Effector CD8-positive, alpha-beta T cell (primary cell): ENCODE data around the gene SDHC.
A peak's percentile ranks its signal among the peaks of the same experiment; 100 is the strongest.
"Not testable (repeated sequence)": the region's sequence is repeated elsewhere in the genome, so short reads cannot be mapped to it uniquely, and the experiment has no call there.

Source experiments
- DNase-seq: peaks from one replicate; lab custom pipeline; 2025; lab: John Stamatoyannopoulos, UW

Gene SDHC

DNA sequence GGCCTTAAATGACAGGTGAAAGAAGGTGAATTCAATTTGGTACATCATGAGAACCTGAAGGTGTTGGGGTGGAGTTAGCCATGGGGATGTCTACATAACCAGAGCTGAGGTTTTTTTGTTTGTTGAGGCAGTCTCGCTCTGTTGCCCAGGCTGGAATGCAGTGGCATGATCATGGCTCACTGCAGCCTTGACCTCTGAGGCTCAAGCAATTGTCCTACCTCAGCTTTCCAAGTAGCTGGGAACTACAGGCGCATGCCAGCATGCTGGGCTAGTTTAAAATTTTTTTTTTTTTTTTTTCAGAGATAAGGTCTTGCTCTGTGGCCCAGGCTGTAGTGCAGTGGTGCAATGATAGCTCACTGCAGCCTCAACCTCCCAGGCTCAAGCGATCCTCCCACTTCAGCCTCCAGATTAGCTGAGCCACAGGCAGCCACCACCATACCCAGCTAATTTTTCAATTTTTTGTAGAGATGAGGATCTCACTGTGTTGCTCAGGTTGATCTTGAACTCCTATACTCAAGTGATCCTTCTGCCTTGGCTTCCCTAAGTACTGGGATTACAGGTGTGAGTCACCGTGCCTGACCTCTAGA, 2.5 kb upstream of the SDHC start:
- no peak for DNase-seq

DNA sequence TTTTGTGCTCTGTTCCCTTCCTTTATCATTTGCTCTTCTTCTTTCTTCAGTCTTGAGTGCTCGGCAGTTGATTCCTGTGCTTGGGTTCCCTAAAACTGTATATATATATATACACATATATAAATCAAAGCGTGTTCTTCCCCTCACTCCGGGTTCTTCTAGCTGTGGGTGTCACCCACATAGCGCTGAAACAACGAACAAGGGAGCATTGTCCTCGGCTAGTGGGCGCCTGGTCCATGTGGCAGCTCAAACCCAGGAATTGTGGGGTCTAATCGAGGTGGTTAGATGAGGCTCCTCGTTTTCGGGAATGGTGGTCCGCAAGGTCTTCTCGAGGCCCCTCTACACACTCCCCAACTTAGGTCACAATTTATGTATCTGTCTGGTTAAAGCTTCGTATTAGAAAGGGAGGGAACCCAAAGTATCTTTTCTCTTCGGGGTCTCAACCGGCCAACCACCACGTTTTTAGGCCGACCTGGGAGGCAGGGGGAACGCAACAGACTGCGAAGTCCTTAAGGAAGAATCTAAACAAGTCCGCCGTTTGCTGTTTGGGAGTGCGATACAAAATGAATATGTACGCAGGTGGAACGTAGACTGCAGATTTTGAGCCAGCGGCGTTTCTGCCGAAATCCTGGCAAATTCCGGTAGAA, 504 bp upstream of the SDHC start:
- no peak for DNase-seq

DNA sequence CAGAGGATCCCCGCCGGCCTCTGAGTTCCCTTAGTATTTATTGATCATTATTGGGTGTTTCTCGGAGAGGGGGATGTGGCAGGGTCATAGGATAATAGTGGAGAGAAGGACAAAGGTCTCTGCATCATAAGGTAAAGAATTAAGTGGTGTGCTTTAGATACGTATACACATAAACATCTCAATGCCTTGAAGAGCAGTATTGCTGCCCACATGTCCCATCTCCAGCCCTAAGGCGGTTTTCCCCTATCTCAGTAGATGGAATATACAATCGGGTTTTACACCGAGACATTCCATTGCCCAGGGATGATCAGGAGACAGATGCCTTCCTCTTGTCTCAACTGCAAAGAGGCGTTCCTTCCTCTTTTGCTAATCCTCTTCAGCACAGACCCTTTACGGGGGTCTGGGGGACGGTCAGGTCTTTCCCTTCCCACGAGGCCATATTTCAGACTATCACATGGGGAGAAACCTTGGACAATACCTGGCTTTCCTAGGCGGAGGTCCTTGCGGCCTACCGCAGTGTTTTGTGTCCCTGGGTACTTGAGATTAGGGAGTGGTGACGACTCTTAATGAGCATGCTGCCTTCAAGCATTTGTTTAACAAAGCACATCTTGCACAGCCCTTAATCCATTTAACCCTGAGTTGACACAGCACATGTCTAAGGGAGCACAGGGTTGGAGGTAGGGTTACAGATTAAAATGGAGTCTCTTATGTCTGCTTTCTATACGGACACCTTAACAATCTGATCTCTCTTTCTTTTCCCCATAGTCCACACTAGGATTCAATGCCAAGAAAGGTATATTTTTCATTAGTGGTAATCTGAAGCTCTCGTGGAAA, 1.9 kb downstream of the SDHC start:
- not testable (repeated sequence) for DNase-seq

DNA sequence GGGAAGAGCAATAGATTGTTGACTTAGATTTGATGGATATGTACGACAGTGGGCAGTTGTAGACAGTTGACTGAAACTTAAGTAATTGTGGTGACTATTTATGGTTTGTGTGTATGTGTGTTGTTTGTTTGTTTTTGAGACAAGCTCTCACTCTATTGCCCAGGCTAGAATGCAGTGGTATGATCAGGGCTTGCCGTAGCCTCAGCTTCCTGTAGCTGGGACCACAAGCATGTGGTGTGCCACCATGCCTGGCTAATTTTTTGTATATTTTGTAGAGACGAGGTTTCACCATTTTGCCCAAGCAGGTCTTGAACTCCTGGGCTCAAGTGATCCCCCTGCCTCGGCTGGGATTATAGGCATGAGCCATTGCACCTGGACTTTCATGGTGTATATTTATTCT, 9.8 kb downstream of the SDHC start:
- DNase-seq = no peak

DNA sequence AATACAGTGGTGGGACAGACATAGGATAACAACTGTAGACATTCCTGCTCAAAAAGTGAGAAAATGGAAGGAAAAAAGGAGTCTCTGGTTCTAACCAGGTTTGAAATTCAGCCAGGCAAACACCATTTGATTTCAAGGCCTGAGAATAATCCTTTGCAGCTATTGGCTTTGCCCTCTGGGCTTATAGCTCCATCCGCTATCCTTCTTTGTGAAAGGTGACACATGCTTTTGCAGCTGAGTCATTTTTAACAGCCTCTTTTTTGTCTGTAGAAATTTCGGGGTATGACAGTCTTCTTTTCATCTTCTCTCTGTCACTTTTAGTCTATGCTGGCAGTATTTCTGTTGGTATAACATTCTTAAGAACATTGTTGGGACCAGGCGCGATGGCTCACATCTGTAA, 16.2 kb downstream of the SDHC start:
- DNase-seq = no peak

DNA sequence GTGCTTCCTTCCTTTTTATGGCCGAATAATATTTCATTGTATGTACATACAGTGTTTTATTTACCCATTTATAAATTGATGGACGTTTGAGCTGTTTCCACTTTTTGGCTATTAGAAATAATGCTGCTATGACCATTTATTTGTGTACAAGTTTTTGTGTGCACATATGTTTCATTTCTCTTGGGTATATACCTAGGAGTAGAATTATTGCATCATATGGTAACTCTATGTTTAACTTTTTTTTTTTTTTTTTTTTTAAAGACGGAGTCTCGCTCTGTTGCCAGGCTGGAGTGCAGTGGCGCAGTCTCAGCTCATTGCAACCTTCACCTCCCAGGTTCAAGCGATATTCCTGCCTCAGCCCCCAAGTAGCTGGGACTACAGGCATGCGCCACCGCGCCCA, 19.0 kb downstream of the SDHC start:
- no peak for DNase-seq

DNA sequence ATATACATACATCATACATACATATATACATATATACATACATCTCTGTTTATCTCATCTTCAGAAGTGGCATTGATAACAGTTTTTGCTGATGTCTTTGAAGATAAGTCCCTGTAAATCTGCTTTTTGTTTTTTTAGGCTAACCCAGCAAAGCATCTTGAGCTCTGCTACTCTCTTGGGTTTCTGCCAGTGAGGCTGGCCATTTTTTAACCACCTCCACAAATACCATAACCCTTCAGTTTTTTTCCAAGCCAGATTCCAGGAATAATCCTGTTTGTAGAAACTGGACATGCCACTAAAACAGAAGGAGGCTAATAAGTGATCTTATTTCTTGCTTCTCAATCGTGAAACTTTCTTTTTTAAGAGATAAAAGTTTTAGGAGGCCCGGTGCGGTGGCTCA, 21.6 kb downstream of the SDHC start:
- no peak for DNase-seq

DNA sequence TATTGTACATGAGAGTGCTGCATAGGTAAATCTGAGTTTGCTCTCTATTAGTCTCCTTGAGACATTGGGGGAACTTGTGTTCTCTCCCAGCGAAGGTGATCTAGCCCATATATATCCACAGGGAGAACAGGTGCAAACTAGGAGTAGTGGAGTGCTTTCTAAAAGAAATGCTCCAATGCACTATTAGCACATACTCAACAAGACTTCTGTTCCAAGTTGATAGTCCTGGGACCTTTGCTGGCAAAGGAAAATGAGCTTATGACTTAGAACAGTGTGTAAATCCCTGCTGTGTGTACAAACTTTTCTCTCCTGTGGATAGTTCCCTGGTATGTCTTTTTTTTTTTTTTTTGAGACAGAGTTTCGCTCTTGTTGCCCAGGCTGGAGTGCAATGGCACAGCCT, 28.0 kb downstream of the SDHC start:
- no peak for DNase-seq

DNA sequence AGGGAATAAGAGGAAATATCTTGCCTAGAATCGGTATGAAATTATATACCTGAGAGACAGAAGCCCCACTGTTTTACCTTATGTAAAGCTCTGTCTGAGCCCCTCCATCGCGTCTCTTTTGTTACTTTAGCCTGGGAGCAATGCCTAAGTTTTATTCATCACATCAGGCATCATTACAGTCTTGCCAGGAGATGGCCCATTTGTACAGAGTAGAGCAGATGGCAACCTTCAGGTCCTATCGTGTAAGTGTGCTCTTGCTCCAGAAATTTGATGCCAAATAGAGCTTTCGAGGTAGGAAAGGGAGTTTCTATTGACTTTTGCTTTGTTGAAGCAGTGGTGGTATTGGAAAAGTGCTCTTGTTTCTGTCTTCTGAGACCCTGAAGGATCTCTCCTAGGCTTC, 28.6 kb downstream of the SDHC start:
- DNase-seq = no peak

DNA sequence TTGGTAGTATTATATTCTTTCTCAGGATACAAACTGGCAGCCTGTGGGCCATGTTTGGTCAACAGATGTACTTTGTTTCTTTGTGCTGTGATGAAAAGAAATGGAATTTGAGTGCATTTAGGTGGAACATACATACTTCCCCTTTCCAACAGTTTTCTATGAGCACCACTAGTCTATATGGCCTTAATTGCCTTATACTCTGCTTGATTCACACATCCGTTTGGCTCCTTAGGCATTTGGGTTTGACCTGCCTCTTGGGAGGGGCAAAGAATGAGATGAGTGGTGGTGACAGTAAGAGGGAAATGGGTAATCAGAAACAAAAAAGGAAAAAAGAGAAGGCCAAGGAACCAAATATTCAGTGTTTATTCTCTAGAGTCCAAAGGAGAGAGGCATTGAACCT, 36.5 kb downstream of the SDHC start:
- DNase-seq = no peak

DNA sequence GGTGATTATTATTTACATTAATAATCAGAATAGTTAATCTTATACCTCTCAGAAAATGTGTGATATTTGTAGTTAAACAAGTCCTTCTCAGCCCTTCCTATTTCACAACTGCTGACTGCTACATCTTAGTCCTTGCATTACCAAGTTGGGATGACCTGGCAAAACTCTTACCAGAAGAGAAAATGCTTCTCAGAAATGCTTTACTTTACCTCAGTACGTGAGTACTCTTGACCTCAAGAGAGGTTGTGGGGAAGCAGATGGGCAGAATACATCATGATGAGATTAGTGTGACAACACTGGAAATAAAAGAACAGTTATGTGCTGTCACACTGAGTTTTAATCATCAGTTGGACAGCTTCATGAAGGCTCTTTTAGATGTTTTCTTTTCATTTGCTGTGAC, 37.3 kb downstream of the SDHC start:
- no peak for DNase-seq

DNA sequence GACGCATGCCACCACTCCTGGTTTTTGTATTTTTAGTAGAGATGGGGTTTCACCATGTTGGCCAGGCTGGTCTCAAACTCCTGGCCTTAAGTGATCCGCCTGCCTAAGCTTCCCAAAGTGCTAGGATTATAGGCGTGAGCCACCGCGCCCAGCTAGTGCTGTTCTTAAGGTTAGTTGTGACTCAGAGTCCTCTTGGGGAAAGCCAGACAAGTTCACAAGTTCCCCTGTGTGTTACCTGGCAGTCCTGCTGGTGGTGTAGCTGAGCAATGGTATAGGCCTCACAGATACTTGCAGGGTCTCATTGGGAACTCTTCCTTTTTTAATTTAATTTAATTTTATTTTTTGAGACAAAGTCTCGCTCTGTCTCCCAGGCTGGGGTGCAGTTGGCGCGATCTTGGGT, 42.9 kb downstream of the SDHC start:
- no peak for DNase-seq

DNA sequence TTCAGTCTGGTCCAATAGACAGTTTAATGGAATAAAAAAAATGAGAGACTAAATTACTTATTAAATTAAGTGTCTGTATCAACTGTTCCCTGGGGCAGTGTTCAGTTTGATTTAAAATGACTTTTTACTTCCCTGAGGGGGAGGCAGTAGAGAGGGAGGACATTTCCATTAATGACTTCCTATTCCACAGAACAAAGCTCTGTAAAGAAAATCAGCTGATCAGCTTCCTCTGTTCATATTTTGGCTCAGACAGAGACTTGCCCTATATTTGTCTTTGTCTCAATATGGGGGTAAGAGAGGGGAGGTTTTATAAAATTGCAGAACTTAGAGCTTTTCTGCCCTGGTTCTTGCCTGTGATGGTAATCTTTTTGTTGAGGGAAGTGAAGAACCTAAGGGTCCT, 45.1 kb downstream of the SDHC start:
- no peak for DNase-seq

DNA sequence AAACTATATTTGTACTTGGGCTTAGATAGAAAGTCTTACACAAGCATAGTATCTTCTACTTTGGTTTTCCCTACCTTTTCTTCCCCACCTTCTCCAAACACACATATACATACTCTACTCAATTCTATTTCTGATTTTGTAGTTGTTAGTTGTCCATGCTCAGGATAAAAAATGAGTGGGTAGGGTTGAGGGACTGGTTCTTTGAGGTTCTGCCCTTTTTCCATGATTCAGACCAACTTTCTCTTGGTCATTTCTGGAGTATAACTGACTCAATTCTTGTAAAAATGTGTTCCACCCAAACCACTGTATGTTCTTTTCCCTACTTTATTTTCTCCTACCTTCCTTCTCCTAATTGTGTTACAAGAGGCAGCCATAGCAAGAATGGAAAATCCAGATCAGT, 50.2 kb downstream of the SDHC start:
- no peak for DNase-seq

DNA sequence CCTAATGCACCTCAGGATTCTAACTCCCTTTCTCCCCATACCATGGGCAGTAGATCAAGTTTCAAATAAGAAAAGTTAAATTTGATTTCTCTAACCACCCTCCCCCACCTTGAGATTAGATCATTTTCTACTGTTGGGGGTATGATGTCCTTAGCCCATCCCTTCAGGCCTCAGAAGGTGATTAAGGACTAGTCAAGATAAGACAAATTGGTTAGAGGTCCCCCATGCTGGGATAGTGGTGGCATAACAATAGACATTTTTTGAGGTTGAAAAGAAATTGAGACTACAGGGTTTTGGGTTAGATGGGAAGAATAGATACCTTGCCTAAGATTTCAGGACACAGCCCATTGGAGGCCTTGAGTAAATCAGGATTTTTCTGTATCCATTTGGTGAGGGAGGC, 51.0 kb downstream of the SDHC start:
- no peak for DNase-seq

DNA sequence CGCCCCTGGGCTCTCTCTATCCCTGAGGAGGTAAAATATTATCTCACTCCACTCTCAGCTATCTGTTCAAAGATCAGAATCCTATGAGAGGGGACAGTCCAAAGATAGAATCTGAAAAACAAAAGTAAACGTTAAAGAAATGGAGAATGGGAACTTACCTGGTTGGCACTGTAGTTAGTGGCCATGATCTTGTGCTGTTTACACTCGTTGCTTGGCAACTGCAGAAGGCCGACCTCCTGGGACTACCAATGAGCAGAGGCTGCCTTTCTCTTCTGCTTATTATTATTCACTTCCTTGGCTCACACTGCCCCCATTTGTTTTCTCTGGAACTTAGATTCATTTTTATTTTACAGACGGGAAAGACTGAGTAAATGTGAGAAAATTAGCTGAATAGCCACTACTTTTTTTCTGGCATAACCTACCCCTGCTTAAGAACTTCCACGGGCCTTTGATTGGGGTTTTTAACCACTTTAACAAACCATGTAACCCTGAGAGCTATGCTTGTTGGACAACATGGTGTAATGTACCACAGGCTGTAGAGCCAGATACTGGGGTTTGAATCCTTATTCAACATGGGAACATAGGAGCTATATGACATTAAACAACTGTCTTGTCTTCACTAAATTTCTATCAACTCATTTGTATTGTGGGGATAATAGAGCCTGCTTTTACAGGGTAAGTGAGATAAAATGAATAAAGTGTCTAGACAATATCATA, 53.7 kb downstream of the SDHC start, which contains the start of gene CFAP126:
Gene CFAP126 (minus strand): TSS at position 193 of the 717 bp plus-strand sequence. CDS start 8 bp downstream, at position 185.
- peak; percentile 18 for DNase-seq

DNA sequence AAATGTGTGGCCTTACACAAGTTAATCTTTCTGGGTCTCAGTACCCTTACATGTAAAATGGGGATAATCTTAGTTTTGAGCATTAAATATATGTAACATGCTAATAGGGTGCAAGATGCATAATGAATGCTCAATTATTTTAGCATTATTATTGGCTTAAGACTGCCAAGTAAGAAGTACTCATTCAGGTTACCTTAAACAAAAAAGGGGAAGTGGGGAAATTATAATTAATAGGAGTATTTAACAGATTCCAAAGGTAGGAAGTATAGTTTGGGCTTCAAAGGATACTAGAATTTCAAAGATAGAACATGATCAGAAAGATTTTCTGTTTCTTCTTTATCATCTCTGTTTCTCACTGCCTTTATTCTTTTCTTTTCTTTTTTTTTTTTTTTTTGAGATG, 59.3 kb downstream of the SDHC start:
- DNase-seq = no peak

DNA sequence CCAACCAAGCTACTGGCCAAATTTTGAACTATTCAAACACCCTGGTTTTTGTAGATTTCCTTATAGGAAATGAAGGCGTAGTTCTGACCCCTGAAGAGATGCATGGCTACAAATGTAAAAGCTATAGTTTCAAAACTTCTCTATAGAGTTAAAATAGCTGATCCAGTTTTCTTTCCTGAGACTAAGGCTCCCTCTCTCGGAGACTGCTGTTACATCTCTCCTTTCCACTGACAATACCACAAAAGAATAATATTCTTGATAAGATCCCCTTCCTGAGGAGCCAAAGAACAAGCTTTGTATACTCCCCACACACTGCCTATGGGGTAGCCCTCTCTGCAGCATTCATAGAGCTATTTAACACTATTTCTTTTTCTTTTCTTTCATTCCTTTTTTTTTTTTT, 60.2 kb downstream of the SDHC start:
- DNase-seq = no peak

DNA sequence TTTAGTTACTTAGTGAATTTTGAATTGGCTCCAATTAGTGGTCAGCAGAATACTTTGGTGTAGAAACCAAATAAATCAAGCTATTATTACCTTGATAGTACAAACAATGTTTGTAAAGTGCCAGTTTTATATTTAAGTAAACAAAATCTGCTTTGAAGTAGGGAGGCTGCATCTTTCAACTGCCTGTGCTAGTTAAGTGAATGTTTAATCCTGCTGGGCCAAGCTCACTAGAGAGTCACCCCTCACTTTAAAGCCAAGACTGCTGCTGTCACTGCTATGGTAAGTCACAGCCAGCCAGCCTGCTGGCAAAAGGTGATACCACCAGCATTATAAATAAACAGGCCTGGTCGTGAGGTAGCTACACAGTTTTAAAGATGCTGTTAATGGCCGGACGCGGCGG, 63.8 kb downstream of the SDHC start:
- no peak for DNase-seq

DNA sequence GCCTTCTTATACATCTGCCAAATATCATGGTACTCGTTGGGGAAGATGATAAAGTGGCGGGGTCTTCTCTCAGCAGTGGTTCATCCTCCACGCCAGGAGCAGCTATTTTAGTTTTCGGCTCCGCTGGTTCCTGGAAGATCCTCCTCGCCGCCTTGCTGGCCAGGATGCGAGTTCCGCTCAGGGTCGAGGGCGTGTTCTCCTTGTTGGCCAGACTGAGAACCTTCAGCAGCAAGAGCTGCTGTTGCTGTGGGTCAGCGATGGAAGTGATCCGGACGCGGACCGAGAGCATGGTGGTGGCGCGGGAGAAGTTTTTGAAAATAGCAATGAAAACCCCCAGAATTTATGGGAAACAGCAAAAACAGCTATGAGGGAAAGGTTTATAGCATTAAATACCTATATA, 64.9 kb downstream of the SDHC start:
- no peak for DNase-seq

DNA sequence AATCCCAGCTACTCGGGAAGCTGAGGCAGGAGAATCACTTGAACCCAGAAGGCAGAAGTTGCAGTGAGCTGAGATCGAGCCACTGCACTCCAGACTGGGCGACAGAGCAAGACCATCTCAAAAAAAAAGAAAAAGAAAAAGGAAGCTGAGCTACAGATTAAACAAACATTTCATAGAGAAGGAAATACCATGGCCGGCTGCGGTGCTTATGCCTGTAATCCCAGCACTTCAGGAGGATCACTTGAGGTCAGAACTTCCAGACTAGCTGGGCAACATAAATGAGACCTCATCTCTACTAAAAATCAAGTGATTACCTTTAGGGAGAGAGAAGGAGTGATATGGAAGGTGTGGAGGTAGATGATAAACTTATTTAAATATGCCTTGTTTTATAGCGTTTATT, 67.5 kb downstream of the SDHC start:
- DNase-seq = no peak

DNA sequence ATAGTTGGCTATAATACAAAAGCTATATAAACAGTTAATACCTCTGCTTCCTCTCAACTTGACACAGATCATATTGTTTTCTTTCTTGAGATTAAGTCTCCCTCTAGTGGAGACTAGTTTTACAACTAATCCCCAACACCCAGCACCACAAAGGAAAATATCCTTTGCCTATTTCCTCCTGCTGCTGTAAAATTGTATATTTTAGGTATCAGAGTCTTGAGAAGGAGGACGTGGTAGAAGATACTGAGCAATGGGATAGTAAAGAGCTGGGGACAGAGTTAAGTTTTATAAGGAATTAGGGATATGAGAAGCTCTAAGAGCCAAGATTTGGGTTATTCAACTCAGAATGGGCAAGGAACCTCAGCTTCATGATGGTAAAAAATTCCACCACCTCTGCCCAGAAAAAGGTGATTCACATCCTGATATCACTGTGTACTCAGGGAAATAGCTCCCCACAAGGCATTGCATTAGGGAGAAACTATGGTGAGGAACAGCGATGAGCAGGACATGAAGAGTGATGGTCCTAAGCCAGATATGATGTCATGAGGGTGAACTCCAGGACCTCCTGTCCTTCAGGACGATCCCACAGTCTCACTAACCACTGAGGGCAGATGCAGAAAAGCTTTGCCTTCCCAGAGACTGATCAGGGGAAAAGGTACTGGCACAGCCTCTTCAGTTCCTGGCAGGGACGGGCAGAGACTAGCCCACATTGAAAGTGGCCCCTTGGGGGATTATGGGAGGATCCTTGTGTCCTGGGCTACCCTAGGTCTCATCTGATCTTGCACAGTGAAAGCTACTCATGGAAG, 68.2 kb downstream of the SDHC start:
- DNase-seq = no peak
